ENCODE measurements around the gene FNDC5. TPM values are rescaled to one million over a fixed set of nuclear protein-coding genes. Genes with fewer than 3 reads are reported as not detected.

Gene FNDC5
- total and polyA plus RNA-seq, 2 experiments from 2014 or later = 0.33 TPM; not detected in 1

DNA sequence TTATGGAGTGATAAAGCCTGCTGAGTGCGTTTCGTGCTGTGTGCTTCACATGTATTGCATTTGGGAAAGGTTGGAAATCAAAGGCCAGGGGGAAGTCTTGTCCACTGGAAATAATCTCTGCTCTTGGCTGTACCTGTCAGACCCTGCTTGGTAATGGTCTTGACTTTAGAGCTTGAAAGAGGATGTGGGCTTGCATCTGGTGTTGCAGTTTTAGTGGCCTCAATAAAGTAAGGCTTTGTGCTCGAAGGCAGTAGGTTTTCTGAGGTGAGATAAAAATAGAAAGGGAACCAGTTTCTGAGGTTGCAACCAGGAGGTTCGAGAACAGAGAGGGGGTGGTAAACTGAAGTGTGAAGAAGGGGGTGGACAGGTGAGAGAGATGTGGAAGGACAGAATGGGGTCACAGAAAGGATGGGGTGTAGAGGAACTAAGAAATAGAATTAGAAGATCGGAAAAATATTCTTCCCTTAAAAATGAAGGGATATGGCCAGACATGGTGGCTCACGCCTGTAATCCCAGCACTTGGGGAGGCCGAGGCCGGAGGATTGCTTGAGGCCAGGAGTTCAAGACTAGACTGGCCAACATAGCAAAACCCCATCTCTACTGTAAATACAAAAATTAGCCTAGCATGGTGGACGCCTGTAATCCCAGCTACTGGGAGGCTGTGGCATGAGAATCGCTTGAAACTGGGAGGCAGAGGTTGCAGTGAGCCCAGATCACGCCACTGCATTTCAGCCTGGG, 51.7 kb downstream of the FNDC5 start:
- Histone ChIP-seq H3K4me2 (ENCODE audit: unreplicated experiment) (peak overlapping the region; percentile 90), H3K27me3 (replicated peaks; ENCODE audit: insufficient read depth) (no peaks in the 10 kb centered on the region), H3K4me3 (peak overlapping the region; percentile 87), H3K9me3 (ENCODE audit: low read depth) (no peaks in the 10 kb centered on the region), H2AFZ (peak overlapping the region; percentile 86), H3K36me3 (ENCODE audit: low read depth) (no peaks in the 10 kb centered on the region; the same call in 1 of the 2 replicates), H3K4me1 (ENCODE audit: insufficient read depth) (peaks cover 24% of the 10 kb centered on the region), H3K9me2 (ENCODE audit: insufficient read depth) (no peaks in the 10 kb centered on the region), H3K9ac (peak overlapping the region; percentile 97), H3K27ac (peak overlapping the region; percentile 73), H3K79me2 (ENCODE audit: insufficient read depth) (peaks cover 93% of the 10 kb centered on the region), H4K20me1 (ENCODE audit: insufficient read depth) (no peaks in the 10 kb centered on the region; the same call in 1 of the 2 replicates), H3F3A (ENCODE audit: insufficient read depth) (peaks cover 20% of the 10 kb centered on the region)
- no peak for TF ChIP-seq EZH2phosphoT487 (IDR thresholded peaks at IDR 0.05; ENCODE audit: insufficient read depth, low read depth)
- in situ Hi-C loops (cut with MboI) = no loop called here
- 84 to 87% methylated on average over 11 of the region's 11 CpGs for WGBS, 2 experiments (ENCODE audit: low coverage in 1 of 2, low lambda C conversion rate in 2 of 2, missing lambda C conversion rate in 2 of 2)
- DNase-seq = no peak

DNA sequence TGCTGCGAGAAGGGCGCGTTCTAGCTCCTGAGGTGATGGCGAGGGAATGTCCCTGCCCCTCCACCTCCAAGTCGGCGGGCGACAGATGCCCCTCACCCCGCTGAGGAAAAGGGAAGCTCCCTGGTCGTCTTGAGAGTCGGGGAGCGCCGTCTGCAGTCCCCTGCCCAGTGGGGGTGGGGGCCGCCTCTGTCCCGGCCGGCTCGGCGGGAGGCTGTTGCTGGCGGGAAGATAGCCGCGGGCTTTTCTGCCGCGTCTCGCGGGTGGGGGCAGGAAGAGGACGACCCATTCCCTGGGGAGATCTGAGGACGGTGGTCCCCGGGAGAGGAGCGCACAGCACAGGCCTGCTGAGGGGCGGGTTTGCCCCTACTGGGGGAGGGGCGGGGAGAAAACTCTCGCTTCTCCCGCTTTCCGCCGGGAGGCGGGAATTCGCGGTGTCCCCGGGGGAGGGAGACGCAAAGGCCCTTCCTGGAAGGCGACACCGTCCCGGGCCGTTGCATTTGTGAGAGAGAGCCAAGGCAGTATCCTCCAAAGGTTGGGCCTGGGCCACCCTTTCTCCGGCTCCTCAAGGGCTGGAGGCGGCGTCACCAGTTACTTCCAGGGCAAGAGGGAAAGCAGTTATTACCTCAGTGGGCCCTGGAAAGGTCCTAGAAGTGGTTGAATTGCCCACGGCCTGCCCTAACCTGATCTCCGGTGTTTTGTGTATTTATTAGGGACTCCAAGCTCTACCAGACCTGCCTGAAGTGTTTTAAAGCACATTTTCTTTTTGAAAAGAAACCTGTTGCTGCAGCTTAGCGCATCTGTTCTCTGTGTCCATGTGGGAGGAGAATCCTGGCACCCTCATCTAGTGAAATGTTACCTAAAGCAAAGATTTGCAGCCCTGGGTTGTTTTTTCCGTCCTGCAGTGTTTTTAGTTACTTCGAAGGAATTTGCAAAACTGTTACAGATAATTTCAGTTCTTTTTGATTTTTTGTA, 52.6 kb downstream of the FNDC5 start:
- TF ChIP-seq EZH2 (IDR thresholded peaks at IDR 0.05; ENCODE audit: insufficient read depth, poor library complexity, severe bottlenecking) = no peak
- WGBS, 2 experiments (ENCODE audit: low coverage in 1 of 2, low lambda C conversion rate in 2 of 2, missing lambda C conversion rate in 2 of 2) = 1% methylated on average over 21 to 49 of the region's 51 CpGs
- peaks cover 20% of the 10 kb centered on the region for H3F3A ChIP-seq (ENCODE audit: insufficient read depth)
- peaks cover 28% of the 10 kb centered on the region for H3K4me1 ChIP-seq (ENCODE audit: insufficient read depth)
- H3K9ac ChIP-seq = peak overlapping the region; percentile 97
- H4K20me1 ChIP-seq (ENCODE audit: insufficient read depth) = no peaks in the 10 kb centered on the region; the same call in 1 of the 2 replicates
- in situ Hi-C loops (cut with MboI) = no loop called here
- peak; percentile 79 for DNase-seq
- peak overlapping the region; percentile 90 for H3K4me2 ChIP-seq (ENCODE audit: unreplicated experiment)
- peak overlapping the region; percentile 86 for H2AFZ ChIP-seq
- peak overlapping the region; percentile 73 for H3K27ac ChIP-seq
- no peaks in the 10 kb centered on the region for H3K9me2 ChIP-seq (ENCODE audit: insufficient read depth)
- H3K4me3 ChIP-seq = peak overlapping the region; percentile 87
- peaks cover 93% of the 10 kb centered on the region for H3K79me2 ChIP-seq (ENCODE audit: insufficient read depth)
- H3K27me3 ChIP-seq (replicated peaks; ENCODE audit: insufficient read depth) = no peaks in the 10 kb centered on the region
- H3K9me3 ChIP-seq (ENCODE audit: low read depth) = no peaks in the 10 kb centered on the region
- H3K36me3 ChIP-seq (ENCODE audit: low read depth) = no peaks in the 10 kb centered on the region; the same call in 1 of the 2 replicates

DNA sequence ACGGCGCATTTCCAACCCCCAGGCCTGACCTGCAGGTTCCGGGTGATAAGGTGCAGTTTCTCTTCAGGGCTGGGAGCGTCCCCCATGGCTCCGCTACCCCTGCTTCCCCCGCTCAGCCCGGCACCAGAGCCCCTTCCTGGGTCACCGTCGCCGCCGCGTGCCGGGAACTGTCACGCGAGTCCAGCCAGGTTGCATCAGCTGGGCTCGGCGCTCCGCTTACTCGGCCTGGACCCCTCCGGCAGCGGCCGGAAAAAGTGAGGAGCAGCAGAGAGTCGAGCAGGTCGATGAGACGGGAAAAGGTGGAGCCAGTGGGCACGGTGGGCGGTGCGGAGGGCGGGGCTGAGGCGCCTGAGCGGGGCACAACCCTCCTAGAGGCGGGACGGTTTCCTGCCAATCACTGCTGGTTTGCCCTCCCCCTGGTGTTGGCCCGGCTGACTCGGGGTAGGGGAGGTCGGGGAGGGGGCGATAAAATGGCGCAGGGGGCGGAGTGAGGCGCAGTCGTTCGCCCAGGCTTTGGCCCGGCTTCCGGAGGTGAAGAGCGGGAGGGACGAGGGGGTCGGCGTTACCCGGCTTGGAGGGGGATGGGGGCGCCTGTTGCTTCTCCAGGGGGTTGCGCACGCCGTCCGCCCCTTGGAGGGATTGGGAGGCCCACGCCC, 53.4 kb downstream of the FNDC5 start, which contains the start of the genes S100PBP and YARS1:
Gene S100PBP, plus strand, starts transcription at position 495 of the 656 bp plus-strand sequence. CDS start 8,447 bp downstream, outside the sequence.
Gene YARS1, minus strand, starts transcription at position 200 of the 656 bp plus-strand sequence. Its CDS starts 114 bp downstream, at position 86.
- Histone ChIP-seq H3K79me2 (ENCODE audit: insufficient read depth) (peaks cover 94% of the 10 kb centered on the region), H4K20me1 (ENCODE audit: insufficient read depth) (no peaks in the 10 kb centered on the region; the same call in 1 of the 2 replicates), H3K27ac (peak within 1 kb of the TSS; percentile 94), H3K9me2 (ENCODE audit: insufficient read depth) (no peaks in the 10 kb centered on the region), H3K4me1 (ENCODE audit: insufficient read depth) (peaks cover 28% of the 10 kb centered on the region), H3K36me3 (ENCODE audit: low read depth) (no peaks in the 10 kb centered on the region; the same call in 1 of the 2 replicates), H3K27me3 (replicated peaks; ENCODE audit: insufficient read depth) (no peaks in the 10 kb centered on the region), H3K9me3 (ENCODE audit: low read depth) (no peaks in the 10 kb centered on the region), H2AFZ (peak within 1 kb of the TSS; percentile 86), H3K4me3 (peak within 1 kb of the TSS; percentile 87), H3K9ac (peak within 1 kb of the TSS; percentile 97), H3K4me2 (ENCODE audit: unreplicated experiment) (peak within 1 kb of the TSS; percentile 100), H3F3A (ENCODE audit: insufficient read depth) (peaks cover 20% of the 10 kb centered on the region)
- 0 to 2% methylated on average over 29 to 55 of the region's 55 CpGs for WGBS, 2 experiments (ENCODE audit: low coverage in 1 of 2, low lambda C conversion rate in 2 of 2, missing lambda C conversion rate in 2 of 2)
- no peak for TF ChIP-seq EZH2phosphoT487 (IDR thresholded peaks at IDR 0.05; ENCODE audit: insufficient read depth, low read depth)
- no peak for TF ChIP-seq EZH2 (IDR thresholded peaks at IDR 0.05; ENCODE audit: insufficient read depth, poor library complexity, severe bottlenecking)
- DNase-seq = peak; percentile 99
- in situ Hi-C loops (cut with MboI) = no loop called here
